ENCODE results near the gene MAP3K2.

MAP3K2 gene

DNA sequence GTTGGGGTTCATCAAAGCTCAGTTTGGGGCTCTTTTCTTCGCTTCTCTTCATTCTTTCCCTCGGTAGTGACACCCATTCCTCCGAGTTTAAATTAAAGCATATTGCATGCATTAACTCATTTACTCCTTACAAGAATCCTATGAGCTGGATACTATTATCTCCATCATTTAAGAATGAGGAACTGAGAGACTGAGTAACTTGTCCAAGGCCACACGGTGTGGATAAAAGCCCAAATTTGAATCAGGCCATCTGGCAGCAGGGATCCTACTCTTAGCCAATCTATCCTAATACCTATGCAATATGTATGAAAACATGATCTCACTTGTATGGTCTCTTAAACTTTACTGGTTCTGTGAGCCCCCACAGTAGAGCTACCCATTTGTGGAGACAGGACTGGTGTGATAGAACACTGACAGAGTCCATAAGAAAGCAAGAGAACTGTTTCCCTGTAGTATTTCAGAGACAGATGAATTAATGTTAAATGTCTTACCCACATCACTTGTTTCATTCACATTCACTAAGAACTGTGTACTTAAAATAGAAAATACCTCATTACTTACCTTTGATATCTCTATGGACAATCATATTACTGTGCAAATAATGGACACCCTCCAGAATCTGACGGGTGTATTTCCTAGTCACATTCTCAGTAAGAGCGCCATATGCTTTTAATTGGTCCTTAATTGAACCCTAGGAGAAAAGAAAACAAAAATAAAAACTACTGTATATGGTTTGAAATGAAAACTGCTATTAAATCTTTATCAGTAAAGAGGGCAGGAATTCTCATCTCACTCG, 73.4 kb downstream of the MAP3K2 start:
- TF ChIP-seq CTCF (IDR thresholded peaks at IDR 0.05; ENCODE audit: low read depth, low read length) = no peak
- no peak overlapping the region for H3K4me3 ChIP-seq (ENCODE audit: low read depth, low read length)

- TF ChIP-seq CTCF (IDR thresholded peaks at IDR 0.05; ENCODE audit: low read depth, low read length) = no peak
- H3K4me3 ChIP-seq (ENCODE audit: low read depth, low read length) = no peak overlapping the region
Observed at GRCh38 chr2:127313406-127313805, 74.4 kb downstream of the MAP3K2 start.

- no peak overlapping the region for H3K4me3 ChIP-seq (ENCODE audit: low read depth, low read length)
- TF ChIP-seq CTCF (IDR thresholded peaks at IDR 0.05; ENCODE audit: low read depth, low read length) = no peak
Observed at GRCh38 chr2:127310980-127311379, 76.8 kb downstream of the MAP3K2 start.

DNA sequence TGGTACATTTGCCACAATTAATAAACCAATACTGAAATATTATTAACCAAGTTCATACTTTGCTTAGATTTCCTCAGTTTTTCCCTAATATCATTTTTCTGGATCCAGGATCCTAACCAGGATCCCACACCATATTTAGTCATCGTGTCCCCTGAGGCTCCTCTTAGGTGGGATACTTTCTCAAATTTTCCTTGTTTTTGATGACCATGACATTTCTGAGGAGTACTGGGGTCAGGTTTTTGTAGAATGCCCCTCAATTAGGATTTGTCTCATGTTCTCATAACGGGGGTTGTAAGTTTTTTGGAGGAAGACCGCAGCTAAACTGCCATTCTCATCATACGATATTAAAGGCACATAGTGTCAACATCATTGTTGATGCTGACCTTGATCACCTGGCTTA, 78.3 kb downstream of the MAP3K2 start:
- no peak for TF ChIP-seq CTCF (IDR thresholded peaks at IDR 0.05; ENCODE audit: low read depth, low read length)
- H3K4me3 ChIP-seq (ENCODE audit: low read depth, low read length) = no peak overlapping the region

GRCh38 chr2:127308586-127309138, 79.1 kb downstream of the MAP3K2 start:
- TF ChIP-seq CTCF (IDR thresholded peaks at IDR 0.05; ENCODE audit: low read depth, low read length) = no peak
- H3K4me3 ChIP-seq (ENCODE audit: low read depth, low read length) = no peak overlapping the region

- H3K4me3 ChIP-seq (ENCODE audit: low read depth, low read length) = no peak overlapping the region
- no peak for TF ChIP-seq CTCF (IDR thresholded peaks at IDR 0.05; ENCODE audit: low read depth, low read length)
Observed at GRCh38 chr2:127305990-127306585, 81.7 kb downstream of the MAP3K2 start.

DNA sequence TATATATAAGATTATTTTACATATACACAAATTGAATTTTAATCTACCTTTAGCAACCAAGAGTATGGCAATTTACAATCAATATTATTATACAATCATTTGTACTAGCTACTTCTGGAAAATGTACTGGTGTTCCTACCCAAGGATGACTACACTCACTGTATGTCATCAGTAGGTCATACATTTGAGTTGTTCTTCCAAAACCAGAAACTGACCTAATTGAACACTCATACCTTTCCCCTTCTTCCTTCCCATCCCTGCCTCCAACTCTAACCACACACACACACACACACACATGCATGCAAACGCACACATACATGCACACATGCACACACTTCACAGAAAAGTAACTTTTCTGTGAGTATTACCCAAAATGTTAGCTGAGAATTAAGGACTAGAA, 85.6 kb downstream of the MAP3K2 start:
- H3K4me3 ChIP-seq (ENCODE audit: low read depth, low read length) = no peak overlapping the region
- no peak for TF ChIP-seq CTCF (IDR thresholded peaks at IDR 0.05; ENCODE audit: low read depth, low read length)

All from WI38 (cell line).